ENCODE measurements around the gene KRT38. TPM values are rescaled to one million over a fixed set of nuclear protein-coding genes. Genes with fewer than 3 reads are reported as not detected.
"Not testable (repeated sequence)": the region's sequence is repeated elsewhere in the genome, so short reads cannot be mapped to it uniquely, and the experiment has no call there.

KRT38 gene
- total and polyA plus RNA-seq, 9 donors = not detected

DNA sequence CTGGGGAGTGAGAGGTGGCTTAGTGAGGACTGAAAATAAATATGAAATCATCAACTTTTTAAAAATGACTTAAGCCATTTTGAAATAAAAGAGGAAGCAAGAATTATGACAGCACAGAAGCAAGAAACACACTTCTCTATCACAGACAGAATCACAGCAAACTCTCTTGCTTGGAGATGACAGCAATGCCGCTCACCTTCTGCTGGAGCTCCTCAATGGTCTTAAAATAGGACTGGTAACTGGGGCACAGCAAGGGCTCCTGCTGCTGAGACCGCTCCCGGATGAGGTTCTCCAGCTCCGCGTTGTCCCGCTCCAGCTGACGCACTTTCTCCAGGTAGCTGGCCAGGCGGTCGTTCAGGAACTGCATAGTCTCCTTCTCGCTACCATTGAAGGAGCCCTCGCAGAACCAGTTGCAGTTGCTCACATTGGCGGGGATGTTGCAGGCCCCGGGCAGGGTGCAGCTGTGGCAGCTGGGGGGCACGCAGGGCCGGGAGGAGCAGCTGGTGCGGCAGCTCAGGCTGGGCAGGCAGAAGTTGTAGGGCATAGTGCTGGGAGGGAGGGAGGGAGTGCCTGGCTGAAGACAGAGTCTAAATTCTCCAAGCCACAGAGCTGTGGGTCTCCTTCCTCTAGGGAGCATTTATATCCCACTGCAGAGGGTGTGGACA, 43.7 kb downstream of the KRT38 start, which contains the start of gene KRT31:
TSS of gene KRT31 (minus strand) at position 613 of the 665 bp plus-strand sequence. CDS start at position 544, 69 bp downstream.
- intact Hi-C loops (cut with DNase I) = loop anchor here in 1 of 4 donors (10.0 kb wide), 1 partner anchor 492 kb away; no protein-coding TSS in a partner anchor
- Histone ChIP-seq H3K27ac (no peak within 1 kb of the TSS), H3K4me3 (no peak within 1 kb of the TSS), H3K27me3 (no peaks in the 10 kb centered on the region), H3K36me3 (no peaks in the 10 kb centered on the region), H3K4me1 (ENCODE audit: insufficient read depth) (peaks cover 13% of the 10 kb centered on the region), H3K9me3 (no peaks in the 10 kb centered on the region)
- DNase-seq = no peak
- 90 to 94% (median 92%) methylated on average over 16 of the region's 16 CpGs for WGBS, 3 donors
- TF ChIP-seq, protein P1, sequence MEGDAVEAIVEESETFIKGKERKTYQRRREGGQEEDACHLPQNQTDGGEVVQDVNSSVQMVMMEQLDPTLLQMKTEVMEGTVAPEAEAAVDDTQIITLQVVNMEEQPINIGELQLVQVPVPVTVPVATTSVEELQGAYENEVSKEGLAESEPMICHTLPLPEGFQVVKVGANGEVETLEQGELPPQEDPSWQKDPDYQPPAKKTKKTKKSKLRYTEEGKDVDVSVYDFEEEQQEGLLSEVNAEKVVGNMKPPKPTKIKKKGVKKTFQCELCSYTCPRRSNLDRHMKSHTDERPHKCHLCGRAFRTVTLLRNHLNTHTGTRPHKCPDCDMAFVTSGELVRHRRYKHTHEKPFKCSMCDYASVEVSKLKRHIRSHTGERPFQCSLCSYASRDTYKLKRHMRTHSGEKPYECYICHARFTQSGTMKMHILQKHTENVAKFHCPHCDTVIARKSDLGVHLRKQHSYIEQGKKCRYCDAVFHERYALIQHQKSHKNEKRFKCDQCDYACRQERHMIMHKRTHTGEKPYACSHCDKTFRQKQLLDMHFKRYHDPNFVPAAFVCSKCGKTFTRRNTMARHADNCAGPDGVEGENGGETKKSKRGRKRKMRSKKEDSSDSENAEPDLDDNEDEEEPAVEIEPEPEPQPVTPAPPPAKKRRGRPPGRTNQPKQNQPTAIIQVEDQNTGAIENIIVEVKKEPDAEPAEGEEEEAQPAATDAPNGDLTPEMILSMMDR (IDR thresholded peaks at IDR 0.05) = no peak
- no peak for TF ChIP-seq POLR2A (IDR thresholded peaks at IDR 0.05)
- TF ChIP-seq EP300 (IDR thresholded peaks at IDR 0.05) = no peak

DNA sequence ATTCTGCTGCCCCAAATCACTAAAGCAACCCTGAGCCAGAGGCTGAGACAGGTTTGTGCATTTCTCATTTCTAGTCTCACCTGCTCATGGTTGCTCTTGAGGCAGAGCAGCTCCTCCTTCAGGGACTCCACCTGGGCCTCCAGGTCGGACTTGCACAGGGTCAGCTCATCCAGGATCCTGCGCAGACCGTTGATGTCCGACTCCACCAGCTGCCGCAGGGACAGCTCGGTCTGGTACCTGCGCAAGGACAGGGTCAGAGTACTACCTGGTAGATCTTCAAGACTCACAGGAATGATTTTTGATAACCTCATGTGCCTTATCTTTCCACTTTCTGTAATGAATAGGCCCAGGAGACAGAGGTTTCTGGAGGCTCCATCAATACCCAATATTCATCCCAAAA, 44.4 kb downstream of the KRT38 start:
- H3K4me1 ChIP-seq (ENCODE audit: insufficient read depth) = peaks cover 14% of the 10 kb centered on the region
- H3K27ac ChIP-seq = no peak overlapping the region
- TF ChIP-seq EP300 (IDR thresholded peaks at IDR 0.05) (no peak), POLR2A (IDR thresholded peaks at IDR 0.05) (no peak)
- TF ChIP-seq, protein P1 (IDR thresholded peaks at IDR 0.05) = no peak
- H3K4me3 ChIP-seq = no peak overlapping the region
- intact Hi-C loops (cut with DNase I) = loop anchor here in 1 of 4 donors (10.0 kb wide), 1 partner anchor 492 kb away; no protein-coding TSS in a partner anchor
- no peaks in the 10 kb centered on the region for H3K27me3 ChIP-seq
- 92 to 96% (median 94%) methylated on average over 7 of the region's 7 CpGs for WGBS, 3 donors
- H3K36me3 ChIP-seq = no peaks in the 10 kb centered on the region
- H3K9me3 ChIP-seq = no peaks in the 10 kb centered on the region
- DNase-seq = no peak

DNA sequence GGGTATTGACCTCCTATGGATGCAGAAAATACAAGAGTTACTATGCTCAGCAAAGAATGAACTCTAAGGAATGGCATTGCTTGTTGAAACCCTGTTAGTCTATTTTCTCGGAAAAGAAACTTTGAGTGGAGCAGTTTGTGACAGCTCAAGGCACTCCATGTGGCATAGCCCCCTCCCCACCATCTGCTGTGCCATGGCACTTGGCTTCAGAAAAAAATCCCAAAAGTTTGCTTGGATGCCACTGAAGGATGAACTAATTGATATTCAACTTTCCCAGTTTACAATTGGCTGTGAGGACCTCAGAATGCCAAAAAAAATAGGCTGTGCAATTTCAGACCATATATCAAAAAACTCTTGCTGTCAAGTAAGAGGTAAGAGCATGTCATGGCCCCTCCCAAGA, 45.2 kb downstream of the KRT38 start:
- Histone ChIP-seq H3K27ac (no peak overlapping the region), H3K4me3 (no peak overlapping the region), H3K9me3 (no peaks in the 10 kb centered on the region), H3K27me3 (no peaks in the 10 kb centered on the region), H3K36me3 (no peaks in the 10 kb centered on the region), H3K4me1 (ENCODE audit: insufficient read depth) (peaks cover 14% of the 10 kb centered on the region)
- no peak for TF ChIP-seq EP300 (IDR thresholded peaks at IDR 0.05)
- TF ChIP-seq, protein P1 (IDR thresholded peaks at IDR 0.05) = no peak
- no peak for TF ChIP-seq POLR2A (IDR thresholded peaks at IDR 0.05)
- DNase-seq = no peak
- intact Hi-C loops (cut with DNase I) = loop anchor here in 1 of 4 donors (10.0 kb wide), 1 partner anchor 491 kb away; no protein-coding TSS in a partner anchor
- WGBS, 3 donors = 93 to 100% (median 95%) methylated on average over 1 of the region's 1 CpG

DNA sequence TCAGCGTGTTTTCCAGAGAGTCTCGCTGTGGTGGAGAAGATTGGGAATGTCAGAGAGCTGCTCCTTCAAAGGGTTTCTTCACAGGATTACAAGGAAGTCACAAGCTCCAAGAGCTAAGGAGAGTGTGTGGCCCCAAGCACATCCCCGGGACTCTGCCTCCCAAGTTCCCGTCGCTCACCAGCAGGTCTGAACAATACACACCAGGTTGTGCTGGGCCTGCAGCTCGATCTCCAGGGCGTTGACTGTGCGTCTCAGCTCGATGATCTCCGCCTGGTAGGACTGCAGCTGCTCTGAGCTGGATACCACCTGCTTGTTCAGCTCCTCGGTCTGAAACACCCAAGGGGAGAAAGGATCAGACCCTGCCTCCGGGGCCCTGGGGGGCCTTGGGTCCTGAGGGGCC, 45.7 kb downstream of the KRT38 start:
- H3K27me3 ChIP-seq = not testable (repeated sequence)
- WGBS, 3 donors = 92 to 94% (median 93%) methylated on average over 11 to 12 of the region's 12 CpGs
- intact Hi-C loops (cut with DNase I) = loop anchor here in 1 of 4 donors (10.0 kb wide), 1 partner anchor 490 kb away; no protein-coding TSS in a partner anchor

More for the DNA sequence above, 45.7 kb downstream of the KRT38 start:
- peaks cover 14% of the 10 kb centered on the region for H3K4me1 ChIP-seq (ENCODE audit: insufficient read depth)
- not testable (repeated sequence) for H3K36me3 ChIP-seq, H3K27ac ChIP-seq, H3K4me3 ChIP-seq, DNase-seq, H3K9me3 ChIP-seq

Measured in ovary (tissue), 9 donors.